GM23338 (cell line): Measurements from ENCODE around the gene S100A7.

ENCODE experiments used
- CTCF ChIP-seq, 2 experiments: fragments of 200-600 bp in 1 of 2; sonication (generic) in 1 of 2; conservative IDR thresholded peaks; 2 replicates each; pipeline versions ENCODE4 v1.5.1 to v1.6.1; 2016 to 2017; ENCODE audit warnings: antibody characterized with exemption in 2 of 2, low read depth in 2 of 2, mild to moderate bottlenecking in 2 of 2, moderate library complexity in 1 of 2
- EZH2phosphoT487 ChIP-seq: fragments of 200-600 bp; sonication (generic); IDR thresholded peaks from one replicate; pipeline ENCODE4 v1.8.1; 2018; ENCODE audit warnings: antibody characterized with exemption; ENCODE audit not compliant: unreplicated experiment
- JUNB ChIP-seq: IDR thresholded peaks from one replicate; pipeline ENCODE4 v1.6.1; 2016; ENCODE audit warnings: antibody characterized with exemption; ENCODE audit not compliant: unreplicated experiment

GRCh38 chr1:153475282-153475681, 14.8 kb upstream of the S100A7 start:
- TF ChIP-seq CTCF (conservative IDR thresholded peaks at IDR 0.05; ENCODE audit: low read depth in 2 of 2) (no peak), EZH2phosphoT487 (no peak), JUNB (no peak)
